ENCODE measurements around the gene PRKD3. TPM values are rescaled to one million over a fixed set of nuclear protein-coding genes. Genes with fewer than 3 reads are reported as not detected.

PRKD3 gene
- total RNA-seq, 4 donors from 2014 or later = 31.8 to 47.3 (median 36.3) TPM

- Histone ChIP-seq H3K4me3 (peak overlapping the region; percentile 75 to 94 (median 87)), H3K27ac (replicated peaks in 1 of 4) (peak overlapping the region; percentile 93 to 94 (median 94)), H3K9me3 (no peaks in the 10 kb centered on the region), H3K36me3 (no peaks in the 10 kb centered on the region), H3K27me3 (no peaks in the 10 kb centered on the region), H3K4me1 (peaks cover 30 to 61% (median 52%) of the 10 kb centered on the region in 4 donors)
- no peak for DNase-seq (ENCODE audit: extremely low spot score)
- intact Hi-C loops (cut with DNase I) = loop anchor here (5.0 kb wide), 1 partner anchor 92 kb away; the partner anchor contains the start of genes CEBPZ and NDUFAF7
- 0% methylated on average over 28 of the region's 61 CpGs for WGBS
- TF ChIP-seq EP300 (IDR thresholded peaks at IDR 0.05) (no peak), POLR2AphosphoS5 (IDR thresholded peaks at IDR 0.05) (peak; percentile 45 to 49)
Measured at GRCh38 chr2:37323781-37324535, 675 bp downstream of the PRKD3 start.

DNA sequence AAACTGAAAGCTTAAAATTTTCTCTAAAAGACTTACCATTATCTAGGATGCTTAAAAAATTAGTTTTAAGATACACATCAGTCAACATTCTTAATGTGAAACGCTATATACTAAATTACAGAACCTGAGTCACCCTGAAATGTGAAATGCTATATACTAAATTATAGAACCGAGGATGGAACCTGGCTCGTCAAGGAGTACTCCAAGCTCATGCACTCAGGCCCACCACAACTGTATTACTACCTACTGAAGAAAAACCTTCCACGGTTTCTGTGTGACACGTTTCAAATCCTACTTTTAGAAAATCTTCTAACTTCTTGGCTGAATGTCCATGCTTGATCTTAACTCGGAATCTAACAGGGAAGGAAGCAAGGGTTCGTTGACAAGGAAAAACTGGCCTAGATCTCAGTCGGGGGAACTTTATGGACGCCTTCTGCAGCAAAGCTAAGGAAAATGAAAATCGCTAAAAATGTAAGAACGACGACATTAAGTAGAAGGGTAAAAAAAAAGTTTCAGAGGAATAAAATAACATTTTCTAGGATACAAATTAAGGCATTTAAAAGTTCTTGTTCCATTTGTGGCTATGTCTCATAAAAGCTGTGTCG, 1.4 kb downstream of the PRKD3 start:
- peaks cover 30 to 67% (median 59%) of the 10 kb centered on the region in 4 donors for H3K4me1 ChIP-seq
- no peaks in the 10 kb centered on the region for H3K27me3 ChIP-seq
- TF ChIP-seq, protein P1, sequence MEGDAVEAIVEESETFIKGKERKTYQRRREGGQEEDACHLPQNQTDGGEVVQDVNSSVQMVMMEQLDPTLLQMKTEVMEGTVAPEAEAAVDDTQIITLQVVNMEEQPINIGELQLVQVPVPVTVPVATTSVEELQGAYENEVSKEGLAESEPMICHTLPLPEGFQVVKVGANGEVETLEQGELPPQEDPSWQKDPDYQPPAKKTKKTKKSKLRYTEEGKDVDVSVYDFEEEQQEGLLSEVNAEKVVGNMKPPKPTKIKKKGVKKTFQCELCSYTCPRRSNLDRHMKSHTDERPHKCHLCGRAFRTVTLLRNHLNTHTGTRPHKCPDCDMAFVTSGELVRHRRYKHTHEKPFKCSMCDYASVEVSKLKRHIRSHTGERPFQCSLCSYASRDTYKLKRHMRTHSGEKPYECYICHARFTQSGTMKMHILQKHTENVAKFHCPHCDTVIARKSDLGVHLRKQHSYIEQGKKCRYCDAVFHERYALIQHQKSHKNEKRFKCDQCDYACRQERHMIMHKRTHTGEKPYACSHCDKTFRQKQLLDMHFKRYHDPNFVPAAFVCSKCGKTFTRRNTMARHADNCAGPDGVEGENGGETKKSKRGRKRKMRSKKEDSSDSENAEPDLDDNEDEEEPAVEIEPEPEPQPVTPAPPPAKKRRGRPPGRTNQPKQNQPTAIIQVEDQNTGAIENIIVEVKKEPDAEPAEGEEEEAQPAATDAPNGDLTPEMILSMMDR (IDR thresholded peaks at IDR 0.05) = no peak
- TF ChIP-seq POLR2A (IDR thresholded peaks at IDR 0.05; ENCODE audit: low read depth) (no peak), POLR2AphosphoS5 (IDR thresholded peaks at IDR 0.05) (no peak), EP300 (IDR thresholded peaks at IDR 0.05) (no peak)
- peak overlapping the region; percentile 93 to 94 (median 94) for H3K27ac ChIP-seq (replicated peaks in 1 of 4)
- intact Hi-C loops (cut with DNase I) = loop anchor here (5.0 kb wide), 1 partner anchor 91 kb away; the partner anchor contains the start of genes CEBPZ and NDUFAF7
- WGBS = 12% methylated on average over 13 of the region's 13 CpGs
- peak overlapping the region; percentile 75 to 94 (median 87) for H3K4me3 ChIP-seq
- DNase-seq (ENCODE audit: extremely low spot score) = no peak
- H3K9me3 ChIP-seq = no peaks in the 10 kb centered on the region
- H3K36me3 ChIP-seq = no peaks in the 10 kb centered on the region

DNA sequence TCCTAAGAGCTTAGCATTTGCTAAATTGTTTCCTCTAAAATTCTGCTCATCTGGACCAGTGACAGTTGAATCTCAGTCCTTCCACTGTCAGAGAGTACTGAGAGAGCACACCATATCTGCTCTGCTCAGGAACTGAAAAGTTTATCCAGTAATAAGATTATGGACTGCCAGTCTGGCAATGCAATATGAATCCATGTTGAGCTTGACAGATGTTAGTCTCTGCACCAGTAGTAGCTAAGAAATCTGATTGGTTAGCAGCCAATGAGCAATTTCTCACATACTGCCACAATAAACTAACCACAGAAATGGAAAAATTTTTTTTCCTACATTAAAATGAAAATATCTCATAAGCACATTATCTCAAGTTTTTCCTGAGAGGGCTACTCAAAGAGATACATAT, 2.3 kb downstream of the PRKD3 start:
- peaks cover 30 to 77% (median 65%) of the 10 kb centered on the region in 4 donors for H3K4me1 ChIP-seq
- peak overlapping the region in 1 of 4 donors; percentile 93 for H3K27ac ChIP-seq (replicated peaks in 1 of 4)
- intact Hi-C loops (cut with DNase I) = loop anchor here (5.0 kb wide), 1 partner anchor 90 kb away; the partner anchor contains the start of genes CEBPZ and NDUFAF7

GRCh38 chr2:37321029-37321682, 3.5 kb downstream of the PRKD3 start:
- intact Hi-C loops (cut with DNase I) = loop anchor here (5.0 kb wide), 1 partner anchor 89 kb away; the partner anchor contains the start of genes CEBPZ and NDUFAF7
- no peak for DNase-seq (ENCODE audit: extremely low spot score)
- peaks cover 25 to 74% (median 66%) of the 10 kb centered on the region in 4 donors for H3K4me1 ChIP-seq

More for the DNA sequence above, 2.3 kb downstream of the PRKD3 start:
- Histone ChIP-seq H3K36me3 (no peaks in the 10 kb centered on the region), H3K4me3 (peak overlapping the region in 3 of 4 donors; percentile 75 to 94 (median 81)), H3K9me3 (no peaks in the 10 kb centered on the region), H3K27me3 (no peaks in the 10 kb centered on the region)
- DNase-seq (ENCODE audit: extremely low spot score) = no peak
- no peak for TF ChIP-seq EP300 (IDR thresholded peaks at IDR 0.05)
- no peak for TF ChIP-seq POLR2AphosphoS5 (IDR thresholded peaks at IDR 0.05)
- no peak for TF ChIP-seq POLR2A (IDR thresholded peaks at IDR 0.05; ENCODE audit: low read depth)
- TF ChIP-seq, protein P1 (IDR thresholded peaks at IDR 0.05) = no peak

More at GRCh38 chr2:37321029-37321682, 3.5 kb downstream of the PRKD3 start:
- H3K36me3 ChIP-seq = no peaks in the 10 kb centered on the region
- no peak for TF ChIP-seq POLR2A (IDR thresholded peaks at IDR 0.05; ENCODE audit: low read depth)
- TF ChIP-seq, protein P1 (IDR thresholded peaks at IDR 0.05) = no peak
- TF ChIP-seq EP300 (IDR thresholded peaks at IDR 0.05) = no peak
- no peak for TF ChIP-seq POLR2AphosphoS5 (IDR thresholded peaks at IDR 0.05)
- 71% methylated on average over 4 of the region's 4 CpGs for WGBS
- no peak overlapping the region for H3K27ac ChIP-seq (replicated peaks in 1 of 4)
- no peaks in the 10 kb centered on the region for H3K9me3 ChIP-seq
- no peak overlapping the region for H3K4me3 ChIP-seq
- H3K27me3 ChIP-seq = no peaks in the 10 kb centered on the region

Data from esophagus muscularis mucosa (tissue), 4 donors.